HCT116 (cell line): ENCODE measurements around the gene NAA25.
"Not testable (repeated sequence)": the region's sequence is repeated elsewhere in the genome, so short reads cannot be mapped to it uniquely, and the experiment has no call there.

Source experiments
- CEBPB ChIP-seq: IDR thresholded peaks from 2 replicates; pipeline ENCODE4 v1.6.1; 2012; ENCODE audit warnings: low read depth
- EZH2 ChIP-seq: fragments of 200-600 bp; sonication (generic); IDR thresholded peaks from 2 replicates; pipeline ENCODE4 v1.6.1; 2017; ENCODE audit warnings: antibody characterized with exemption, mixed run types
- EZH2phosphoT487 ChIP-seq: fragments of 200-600 bp; IDR thresholded peaks from 2 replicates; pipeline ENCODE4 v1.6.1; 2018; ENCODE audit warnings: antibody characterized with exemption, borderline replicate concordance
- JUND ChIP-seq: IDR thresholded peaks from 2 replicates; pipeline ENCODE4 v1.6.1; 2012
- POLR2A ChIP-seq: IDR thresholded peaks from 2 replicates; pipeline ENCODE4 v1.7.0; 2011; ENCODE audit warnings: borderline replicate concordance; ENCODE audit not compliant: insufficient read depth, insufficient read length; ENCODE audit errors: extremely low read depth
- POLR2AphosphoS5 ChIP-seq: IDR thresholded peaks from 2 replicates; pipeline ENCODE4 v1.6.1; 2011; ENCODE audit warnings: mild to moderate bottlenecking, low read depth, low read length, moderate library complexity
- RAD21 ChIP-seq: IDR thresholded peaks from 2 replicates; pipeline ENCODE4 v1.6.1; 2012; ENCODE audit warnings: low read depth, mild to moderate bottlenecking
- SP1 ChIP-seq: IDR thresholded peaks from 2 replicates; pipeline ENCODE4 v1.6.1; 2012; ENCODE audit warnings: low read depth
- TCF7L2 ChIP-seq: IDR thresholded peaks from 2 replicates; pipeline ENCODE4 v1.7.0; 2011; ENCODE audit warnings: borderline replicate concordance, inconsistent platforms; ENCODE audit not compliant: insufficient read depth, insufficient read length; ENCODE audit errors: extremely low read depth
- YY1 ChIP-seq: IDR thresholded peaks from 2 replicates; pipeline ENCODE4 v1.6.1; 2011; ENCODE audit warnings: low read length, low read depth, moderate library complexity, mild to moderate bottlenecking; ENCODE audit not compliant: insufficient replicate concordance; ENCODE audit errors: extremely low read depth
- TF ChIP-seq, protein P1 (sequence below), 3 experiments: fragments of 200-600 bp in 1 of 3; sonication (generic) in 1 of 3; IDR thresholded peaks in 2 of 3; conservative IDR thresholded peaks in 1 of 3; 2 replicates each; pipeline ENCODE4 v1.5.1; 2012 to 2017; ENCODE audit warnings: low read depth in 2 of 3, low read length in 2 of 3, antibody characterized with exemption in 1 of 3, borderline replicate concordance in 1 of 3, control low read depth in 1 of 3, mild to moderate bottlenecking in 1 of 3, mixed read lengths in 1 of 3, mixed run types in 1 of 3, moderate library complexity in 1 of 3; ENCODE audit not compliant: insufficient read depth in 1 of 3
- TF ChIP-seq, protein P2 (sequence below): IDR thresholded peaks from 2 replicates; pipeline ENCODE4 v1.6.1; 2011; ENCODE audit warnings: mild to moderate bottlenecking, low read length, moderate library complexity; ENCODE audit not compliant: insufficient replicate concordance; ENCODE audit errors: extremely low read depth
- TF ChIP-seq, protein P3 (sequence below): IDR thresholded peaks from 2 replicates; pipeline ENCODE4 v1.6.1; 2012; ENCODE audit warnings: low read depth

DNA sequence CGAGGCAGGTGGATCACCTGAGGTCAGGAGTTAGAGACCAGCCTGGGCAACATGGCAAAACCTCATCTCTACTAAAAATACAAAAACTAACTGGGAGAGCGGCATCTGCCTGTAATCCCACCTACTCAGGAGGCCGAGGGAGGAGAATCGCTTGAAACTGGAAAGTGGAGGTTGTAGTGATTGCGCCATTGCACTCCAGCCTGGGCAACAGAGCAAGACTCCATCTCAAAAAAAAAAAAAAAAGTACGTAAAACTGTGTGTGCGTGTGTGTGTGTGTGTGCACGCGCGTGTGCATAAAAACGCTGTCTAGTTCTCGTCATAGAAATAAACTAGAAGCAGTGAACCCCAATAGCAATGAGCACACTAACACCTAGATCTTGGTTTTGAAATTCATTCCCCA lies 72.0 kb downstream of the NAA25 start:
- not testable (repeated sequence) for TF ChIP-seq POLR2AphosphoS5, POLR2A, JUND, YY1, EZH2, SP1, EZH2phosphoT487, TCF7L2, RAD21, CEBPB
- TF ChIP-seq, protein P1, sequence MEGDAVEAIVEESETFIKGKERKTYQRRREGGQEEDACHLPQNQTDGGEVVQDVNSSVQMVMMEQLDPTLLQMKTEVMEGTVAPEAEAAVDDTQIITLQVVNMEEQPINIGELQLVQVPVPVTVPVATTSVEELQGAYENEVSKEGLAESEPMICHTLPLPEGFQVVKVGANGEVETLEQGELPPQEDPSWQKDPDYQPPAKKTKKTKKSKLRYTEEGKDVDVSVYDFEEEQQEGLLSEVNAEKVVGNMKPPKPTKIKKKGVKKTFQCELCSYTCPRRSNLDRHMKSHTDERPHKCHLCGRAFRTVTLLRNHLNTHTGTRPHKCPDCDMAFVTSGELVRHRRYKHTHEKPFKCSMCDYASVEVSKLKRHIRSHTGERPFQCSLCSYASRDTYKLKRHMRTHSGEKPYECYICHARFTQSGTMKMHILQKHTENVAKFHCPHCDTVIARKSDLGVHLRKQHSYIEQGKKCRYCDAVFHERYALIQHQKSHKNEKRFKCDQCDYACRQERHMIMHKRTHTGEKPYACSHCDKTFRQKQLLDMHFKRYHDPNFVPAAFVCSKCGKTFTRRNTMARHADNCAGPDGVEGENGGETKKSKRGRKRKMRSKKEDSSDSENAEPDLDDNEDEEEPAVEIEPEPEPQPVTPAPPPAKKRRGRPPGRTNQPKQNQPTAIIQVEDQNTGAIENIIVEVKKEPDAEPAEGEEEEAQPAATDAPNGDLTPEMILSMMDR (IDR thresholded peaks at IDR 0.05 in 2 of 3, conservative IDR thresholded peaks at IDR 0.05 in 1 of 3; ENCODE audit: borderline replicate concordance in 1 of 3, insufficient read depth in 1 of 3, low read depth in 2 of 3, low read length in 2 of 3): not testable (repeated sequence)
- TF ChIP-seq, protein P2, sequence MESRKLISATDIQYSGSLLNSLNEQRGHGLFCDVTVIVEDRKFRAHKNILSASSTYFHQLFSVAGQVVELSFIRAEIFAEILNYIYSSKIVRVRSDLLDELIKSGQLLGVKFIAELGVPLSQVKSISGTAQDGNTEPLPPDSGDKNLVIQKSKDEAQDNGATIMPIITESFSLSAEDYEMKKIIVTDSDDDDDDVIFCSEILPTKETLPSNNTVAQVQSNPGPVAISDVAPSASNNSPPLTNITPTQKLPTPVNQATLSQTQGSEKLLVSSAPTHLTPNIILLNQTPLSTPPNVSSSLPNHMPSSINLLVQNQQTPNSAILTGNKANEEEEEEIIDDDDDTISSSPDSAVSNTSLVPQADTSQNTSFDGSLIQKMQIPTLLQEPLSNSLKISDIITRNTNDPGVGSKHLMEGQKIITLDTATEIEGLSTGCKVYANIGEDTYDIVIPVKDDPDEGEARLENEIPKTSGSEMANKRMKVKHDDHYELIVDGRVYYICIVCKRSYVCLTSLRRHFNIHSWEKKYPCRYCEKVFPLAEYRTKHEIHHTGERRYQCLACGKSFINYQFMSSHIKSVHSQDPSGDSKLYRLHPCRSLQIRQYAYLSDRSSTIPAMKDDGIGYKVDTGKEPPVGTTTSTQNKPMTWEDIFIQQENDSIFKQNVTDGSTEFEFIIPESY: not testable (repeated sequence)
- TF ChIP-seq, protein P3, sequence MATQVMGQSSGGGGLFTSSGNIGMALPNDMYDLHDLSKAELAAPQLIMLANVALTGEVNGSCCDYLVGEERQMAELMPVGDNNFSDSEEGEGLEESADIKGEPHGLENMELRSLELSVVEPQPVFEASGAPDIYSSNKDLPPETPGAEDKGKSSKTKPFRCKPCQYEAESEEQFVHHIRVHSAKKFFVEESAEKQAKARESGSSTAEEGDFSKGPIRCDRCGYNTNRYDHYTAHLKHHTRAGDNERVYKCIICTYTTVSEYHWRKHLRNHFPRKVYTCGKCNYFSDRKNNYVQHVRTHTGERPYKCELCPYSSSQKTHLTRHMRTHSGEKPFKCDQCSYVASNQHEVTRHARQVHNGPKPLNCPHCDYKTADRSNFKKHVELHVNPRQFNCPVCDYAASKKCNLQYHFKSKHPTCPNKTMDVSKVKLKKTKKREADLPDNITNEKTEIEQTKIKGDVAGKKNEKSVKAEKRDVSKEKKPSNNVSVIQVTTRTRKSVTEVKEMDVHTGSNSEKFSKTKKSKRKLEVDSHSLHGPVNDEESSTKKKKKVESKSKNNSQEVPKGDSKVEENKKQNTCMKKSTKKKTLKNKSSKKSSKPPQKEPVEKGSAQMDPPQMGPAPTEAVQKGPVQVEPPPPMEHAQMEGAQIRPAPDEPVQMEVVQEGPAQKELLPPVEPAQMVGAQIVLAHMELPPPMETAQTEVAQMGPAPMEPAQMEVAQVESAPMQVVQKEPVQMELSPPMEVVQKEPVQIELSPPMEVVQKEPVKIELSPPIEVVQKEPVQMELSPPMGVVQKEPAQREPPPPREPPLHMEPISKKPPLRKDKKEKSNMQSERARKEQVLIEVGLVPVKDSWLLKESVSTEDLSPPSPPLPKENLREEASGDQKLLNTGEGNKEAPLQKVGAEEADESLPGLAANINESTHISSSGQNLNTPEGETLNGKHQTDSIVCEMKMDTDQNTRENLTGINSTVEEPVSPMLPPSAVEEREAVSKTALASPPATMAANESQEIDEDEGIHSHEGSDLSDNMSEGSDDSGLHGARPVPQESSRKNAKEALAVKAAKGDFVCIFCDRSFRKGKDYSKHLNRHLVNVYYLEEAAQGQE: not testable (repeated sequence)
